Loucy (cell line): Measurements from ENCODE around the gene SRP19.

Experiments
- H2AFZ ChIP-seq: fragments of 200-600 bp; sonication (generic); 2 replicates; pipeline ENCODE4 v1.6.0; 2016; ENCODE audit warnings: antibody characterized with exemption, mild to moderate bottlenecking, low read length, moderate library complexity
- H3F3A ChIP-seq: fragments of 200-600 bp; 2 replicates; pipeline ENCODE4 v1.6.0; 2016; ENCODE audit warnings: antibody characterized with exemption, low read depth, mild to moderate bottlenecking
- H3K27me3 ChIP-seq: fragments of 200-600 bp; sonication (generic); 2 replicates; pipeline ENCODE4 v1.6.1; 2014; ENCODE audit warnings: low read length, mild to moderate bottlenecking; ENCODE audit not compliant: insufficient read depth, poor library complexity, severe bottlenecking
- H3K36me3 ChIP-seq: fragments of 200-600 bp; sonication (generic); 2 replicates; pipeline ENCODE4 v1.6.1; 2016; ENCODE audit warnings: low read length; ENCODE audit not compliant: insufficient read depth
- H3K4me1 ChIP-seq: fragments of 200-600 bp; sonication (generic); 2 replicates; pipeline ENCODE4 v1.5.1; 2014; ENCODE audit warnings: low read length, mild to moderate bottlenecking; ENCODE audit not compliant: insufficient read depth, poor library complexity, severe bottlenecking
- H3K4me2 ChIP-seq: fragments of 200-600 bp; sonication (generic); 2 replicates; pipeline ENCODE4 v1.6.0; 2014; ENCODE audit warnings: antibody characterized with exemption, low read length, low read depth, mild to moderate bottlenecking; ENCODE audit not compliant: poor library complexity, severe bottlenecking
- H3K4me3 ChIP-seq: fragments of 200-600 bp; sonication (generic); 2 replicates; pipeline ENCODE4 v1.5.1; 2014; ENCODE audit warnings: low read length, mild to moderate bottlenecking, mixed read lengths; ENCODE audit not compliant: poor library complexity, severe bottlenecking
- H3K79me2 ChIP-seq: fragments of 200-600 bp; sonication (generic); 2 replicates; pipeline ENCODE4 v1.6.1; 2014; ENCODE audit warnings: low read length; ENCODE audit not compliant: insufficient read depth
- H3K9ac ChIP-seq: fragments of 200-600 bp; sonication (generic); 2 replicates; pipeline ENCODE4 v1.6.0; 2014; ENCODE audit warnings: mild to moderate bottlenecking, low read depth, low read length, moderate library complexity; ENCODE audit not compliant: poor library complexity, severe bottlenecking
- H3K9me2 ChIP-seq: fragments of 200-600 bp; sonication (generic); replicated peaks from 2 replicates; pipeline ENCODE4 v1.6.1; 2016; ENCODE audit warnings: low read depth, low read length, mixed read lengths
- H3K9me3 ChIP-seq: fragments of 200-600 bp; sonication (generic); 2 replicates; pipeline ENCODE4 v1.6.1; 2014; ENCODE audit warnings: mild to moderate bottlenecking, antibody characterized with exemption, low read length, low read depth; ENCODE audit not compliant: insufficient read depth
- H4K20me1 ChIP-seq: fragments of 200-600 bp; sonication (generic); 2 replicates; pipeline ENCODE4 v1.6.0; 2014; ENCODE audit warnings: antibody characterized with exemption, low read length, mild to moderate bottlenecking; ENCODE audit not compliant: insufficient read depth, poor library complexity, severe bottlenecking
- CTCF ChIP-seq: fragments of 200-600 bp; sonication (generic); conservative IDR thresholded peaks from 2 replicates; pipeline ENCODE4 v1.5.1; 2014; ENCODE audit warnings: mild to moderate bottlenecking, antibody characterized with exemption, low read length
- EZH2phosphoT487 ChIP-seq: fragments of 200-600 bp; IDR thresholded peaks from 2 replicates; pipeline ENCODE4 v1.6.1; 2018; ENCODE audit warnings: antibody characterized with exemption, mild to moderate bottlenecking, moderate library complexity, borderline replicate concordance

The SRP19 gene

GRCh38 chr5:112860929-112861637 is at the start of gene SRP19:
SRP19 (plus strand) TSS chr5:112861287; CDS start chr5:112861377, 90 bp downstream.
- TF ChIP-seq CTCF: no peak
- no peak for TF ChIP-seq EZH2phosphoT487
- peaks cover 17% of the 10 kb centered on the region for H4K20me1 ChIP-seq
- H3K4me1 ChIP-seq: peaks cover 13% of the 10 kb centered on the region
- H3F3A ChIP-seq: no peaks in the 10 kb centered on the region
- H3K4me2 ChIP-seq: peak within 1 kb of the TSS; percentile 92
- no peaks in the 10 kb centered on the region for H3K27me3 ChIP-seq
- peak within 1 kb of the TSS; percentile 71 for H2AFZ ChIP-seq
- no peaks in the 10 kb centered on the region for H3K9me3 ChIP-seq
- H3K4me3 ChIP-seq: peak within 1 kb of the TSS; percentile 99
- H3K79me2 ChIP-seq: peaks cover 36% of the 10 kb centered on the region
- H3K9me2 ChIP-seq: no peaks in the 10 kb centered on the region
- no peaks in the 10 kb centered on the region for H3K36me3 ChIP-seq
- peak within 1 kb of the TSS; percentile 97 for H3K9ac ChIP-seq

- Histone ChIP-seq H3K9me3 (no peaks in the 10 kb centered on the region), H3K9ac (no peak overlapping the region), H3K27me3 (no peaks in the 10 kb centered on the region), H3K4me2 (no peak overlapping the region), H3K79me2 (no peaks in the 10 kb centered on the region), H3F3A (no peaks in the 10 kb centered on the region), H3K4me1 (no peaks in the 10 kb centered on the region), H3K9me2 (no peaks in the 10 kb centered on the region), H2AFZ (no peak overlapping the region), H4K20me1 (no peaks in the 10 kb centered on the region), H3K4me3 (no peak overlapping the region), H3K36me3 (peaks cover 22% of the 10 kb centered on the region; the same call in 1 of the 2 replicates)
- TF ChIP-seq CTCF (no peak), EZH2phosphoT487 (no peak)
These were observed 48.5 kb upstream of the SRP19 start for GRCh38 chr5:112812549-112812948.

- Histone ChIP-seq H4K20me1 (no peaks in the 10 kb centered on the region), H3K79me2 (no peaks in the 10 kb centered on the region), H3K4me3 (no peak overlapping the region), H3F3A (no peaks in the 10 kb centered on the region), H3K9me3 (no peaks in the 10 kb centered on the region), H3K36me3 (peaks cover 61% of the 10 kb centered on the region; the same call in 1 of the 2 replicates), H3K9me2 (no peaks in the 10 kb centered on the region), H3K9ac (no peak overlapping the region), H3K27me3 (no peaks in the 10 kb centered on the region), H3K4me1 (no peaks in the 10 kb centered on the region), H2AFZ (no peak overlapping the region), H3K4me2 (no peak overlapping the region)
- TF ChIP-seq EZH2phosphoT487 (no peak), CTCF (no peak)
These were observed 40.8 kb upstream of the SRP19 start for GRCh38 chr5:112820246-112820645.
